ENCODE measurements around the gene MRPL36. TPM values are rescaled to one million over a fixed set of nuclear protein-coding genes. Genes with fewer than 3 reads are reported as not detected.
"Not testable (repeated sequence)": the region's sequence is repeated elsewhere in the genome, so short reads cannot be mapped to it uniquely, and the experiment has no call there.

MRPL36 gene
- total and polyA plus RNA-seq, 3 experiments from 2014 or later: 80.1 to 97.3 (median 95.4) TPM

DNA sequence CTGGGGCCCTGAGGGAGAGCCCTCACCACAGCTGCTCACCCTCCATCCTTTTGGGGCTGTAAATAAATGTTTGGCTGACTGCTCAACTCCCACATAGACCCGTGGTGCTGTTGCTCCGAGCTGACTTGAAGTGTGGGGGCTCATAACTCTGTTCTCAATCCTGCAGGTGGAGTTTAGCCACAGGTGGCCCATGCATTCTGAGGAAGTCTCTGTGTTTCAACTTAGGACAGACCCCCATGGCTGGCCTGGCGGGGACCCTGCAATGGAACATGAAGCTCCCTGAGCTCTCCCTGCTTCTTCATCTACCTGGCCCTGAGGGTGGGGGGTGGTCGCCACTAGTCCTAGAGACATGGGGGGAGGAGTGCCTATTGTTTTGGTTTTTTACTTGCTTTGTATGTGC lies 21.3 kb upstream of the MRPL36 start:
- Histone ChIP-seq H3K4me3 (ENCODE audit: low read length) (no peak overlapping the region), H3K27me3 (ENCODE audit: insufficient read depth, low read length, poor library complexity, severe bottlenecking) (no peaks in the 10 kb centered on the region), H3K9me3 (ENCODE audit: low read length) (no peaks in the 10 kb centered on the region), H3K27ac (ENCODE audit: low read depth, low read length) (no peak overlapping the region), H3K36me3 (ENCODE audit: insufficient read depth, low read length) (peaks cover 13% of the 10 kb centered on the region), H3K4me1 (ENCODE audit: insufficient read depth, low read length) (no peaks in the 10 kb centered on the region)
- DNase-seq: no peak
- Mint-ChIP-seq H3K36me3 (peaks cover 4 to 82% (median 29%) of the 10 kb centered on the region in 3 donors), H3K4me3 (no peak overlapping the region), H3K4me1 (peaks cover 0 to 4% (median 0%) of the 10 kb centered on the region in 3 donors), H3K27ac (peak overlapping the region in 1 of 8 donors; percentile 65), H3K9me3 (no peaks in the 10 kb centered on the region), H3K27me3 (no peaks in the 10 kb centered on the region)
- POLR2A ChIA-PET: no interaction called here
- CTCF ChIA-PET: no interaction called here

DNA sequence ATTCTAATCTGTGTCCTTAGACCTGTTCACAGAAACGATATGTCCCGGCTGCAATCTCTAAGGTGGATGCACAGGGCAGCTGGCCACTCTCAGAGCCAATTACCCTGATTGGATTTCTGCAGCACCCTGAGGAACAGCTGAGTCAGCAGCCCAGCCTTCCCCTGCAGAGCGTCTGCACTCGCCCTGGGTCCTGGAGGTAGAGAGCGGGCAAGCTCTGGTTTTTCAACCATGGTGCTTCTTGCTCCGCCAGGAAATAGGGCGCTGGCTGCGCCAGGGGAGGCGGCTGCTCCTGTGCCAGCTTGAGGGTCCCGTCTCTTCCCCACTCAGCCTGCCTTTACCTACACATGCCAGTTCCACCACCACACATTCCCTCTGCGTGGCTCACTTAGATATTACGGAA lies 20.7 kb upstream of the MRPL36 start:
- Mint-ChIP-seq H3K9me3 (no peaks in the 10 kb centered on the region), H3K4me3 (no peak overlapping the region), H3K4me1 (peaks cover 0 to 4% (median 0%) of the 10 kb centered on the region in 3 donors), H3K27ac (no peak overlapping the region), H3K27me3 (no peaks in the 10 kb centered on the region), H3K36me3 (peaks cover 4 to 82% (median 32%) of the 10 kb centered on the region in 3 donors)
- no peaks in the 10 kb centered on the region for H3K9me3 ChIP-seq (ENCODE audit: low read length)
- no peak overlapping the region for H3K27ac ChIP-seq (ENCODE audit: low read depth, low read length)
- DNase-seq: no peak
- H3K4me3 ChIP-seq (ENCODE audit: low read length): no peak overlapping the region
- CTCF ChIA-PET: no interaction called here
- H3K4me1 ChIP-seq (ENCODE audit: insufficient read depth, low read length): no peaks in the 10 kb centered on the region
- no peaks in the 10 kb centered on the region for H3K27me3 ChIP-seq (ENCODE audit: insufficient read depth, low read length, poor library complexity, severe bottlenecking)
- POLR2A ChIA-PET: no interaction called here
- peaks cover 19% of the 10 kb centered on the region for H3K36me3 ChIP-seq (ENCODE audit: insufficient read depth, low read length)

DNA sequence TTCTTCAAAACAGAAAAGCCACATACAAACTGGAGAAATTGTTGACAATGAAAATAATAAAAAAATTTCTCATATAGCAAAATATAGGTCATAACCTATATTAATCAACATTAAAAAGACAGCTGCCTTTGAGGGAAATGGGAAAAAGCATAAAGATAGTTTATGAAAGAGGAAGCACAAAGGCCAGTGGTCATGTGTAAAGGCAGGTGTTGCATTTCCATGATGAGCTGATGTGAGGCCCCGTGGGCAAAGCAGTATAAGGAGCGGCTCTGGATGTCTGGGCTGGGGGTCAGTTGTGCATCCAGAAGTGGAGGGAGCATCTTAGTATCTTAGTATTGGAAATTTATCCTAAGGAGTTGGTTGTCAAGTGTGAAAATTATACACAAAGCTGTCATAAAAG lies 19.8 kb upstream of the MRPL36 start:
- no peaks in the 10 kb centered on the region for H3K27me3 ChIP-seq (ENCODE audit: insufficient read depth, low read length, poor library complexity, severe bottlenecking)
- no peaks in the 10 kb centered on the region for H3K9me3 ChIP-seq (ENCODE audit: low read length)
- Mint-ChIP-seq H3K27me3 (no peaks in the 10 kb centered on the region), H3K4me3 (no peak overlapping the region), H3K4me1 (peaks cover 0 to 4% (median 0%) of the 10 kb centered on the region in 3 donors), H3K27ac (peak overlapping the region in 1 of 8 donors; percentile 13), H3K9me3 (no peaks in the 10 kb centered on the region), H3K36me3 (peaks cover 4 to 91% (median 36%) of the 10 kb centered on the region in 3 donors)
- H3K4me1 ChIP-seq (ENCODE audit: insufficient read depth, low read length): no peaks in the 10 kb centered on the region
- H3K27ac ChIP-seq (ENCODE audit: low read depth, low read length): no peak overlapping the region
- no peak for DNase-seq
- H3K36me3 ChIP-seq (ENCODE audit: insufficient read depth, low read length): peaks cover 26% of the 10 kb centered on the region
- ChIA-PET CTCF (no interaction called here), POLR2A (no interaction called here)
- H3K4me3 ChIP-seq (ENCODE audit: low read length): no peak overlapping the region

DNA sequence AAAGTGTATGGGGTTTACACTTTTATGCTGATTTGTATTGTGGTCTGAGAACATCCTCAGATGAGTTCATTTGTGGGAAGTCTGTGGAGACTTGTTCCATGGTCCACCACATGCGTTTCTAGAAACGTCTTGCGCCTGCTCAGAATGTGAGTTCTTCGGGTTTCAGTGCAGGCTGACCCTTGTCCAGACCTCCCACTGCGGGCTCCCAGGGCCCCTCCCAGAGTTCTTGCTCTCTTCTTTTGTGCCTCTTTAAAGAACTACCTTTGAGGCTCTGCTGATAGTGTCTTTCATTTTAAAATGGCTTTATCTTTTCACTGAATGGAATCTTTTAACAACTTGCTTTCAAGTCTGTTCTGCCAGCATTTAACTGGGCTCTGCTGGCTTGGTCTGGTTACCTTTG lies 19.1 kb upstream of the MRPL36 start:
- H3K27me3 ChIP-seq (ENCODE audit: insufficient read depth, low read length, poor library complexity, severe bottlenecking): no peaks in the 10 kb centered on the region
- H3K9me3 ChIP-seq (ENCODE audit: low read length): no peaks in the 10 kb centered on the region
- ChIA-PET CTCF (no interaction called here), POLR2A (no interaction called here)
- H3K36me3 ChIP-seq (ENCODE audit: insufficient read depth, low read length): peaks cover 33% of the 10 kb centered on the region
- no peak overlapping the region for H3K4me3 ChIP-seq (ENCODE audit: low read length)
- Mint-ChIP-seq H3K27me3 (no peaks in the 10 kb centered on the region), H3K4me1 (peaks cover 0 to 4% (median 0%) of the 10 kb centered on the region in 3 donors), H3K4me3 (no peak overlapping the region), H3K36me3 (peaks cover 4 to 92% (median 42%) of the 10 kb centered on the region in 3 donors), H3K9me3 (no peaks in the 10 kb centered on the region), H3K27ac (no peak overlapping the region)
- H3K27ac ChIP-seq (ENCODE audit: low read depth, low read length): no peak overlapping the region
- no peaks in the 10 kb centered on the region for H3K4me1 ChIP-seq (ENCODE audit: insufficient read depth, low read length)
- DNase-seq: no peak

DNA sequence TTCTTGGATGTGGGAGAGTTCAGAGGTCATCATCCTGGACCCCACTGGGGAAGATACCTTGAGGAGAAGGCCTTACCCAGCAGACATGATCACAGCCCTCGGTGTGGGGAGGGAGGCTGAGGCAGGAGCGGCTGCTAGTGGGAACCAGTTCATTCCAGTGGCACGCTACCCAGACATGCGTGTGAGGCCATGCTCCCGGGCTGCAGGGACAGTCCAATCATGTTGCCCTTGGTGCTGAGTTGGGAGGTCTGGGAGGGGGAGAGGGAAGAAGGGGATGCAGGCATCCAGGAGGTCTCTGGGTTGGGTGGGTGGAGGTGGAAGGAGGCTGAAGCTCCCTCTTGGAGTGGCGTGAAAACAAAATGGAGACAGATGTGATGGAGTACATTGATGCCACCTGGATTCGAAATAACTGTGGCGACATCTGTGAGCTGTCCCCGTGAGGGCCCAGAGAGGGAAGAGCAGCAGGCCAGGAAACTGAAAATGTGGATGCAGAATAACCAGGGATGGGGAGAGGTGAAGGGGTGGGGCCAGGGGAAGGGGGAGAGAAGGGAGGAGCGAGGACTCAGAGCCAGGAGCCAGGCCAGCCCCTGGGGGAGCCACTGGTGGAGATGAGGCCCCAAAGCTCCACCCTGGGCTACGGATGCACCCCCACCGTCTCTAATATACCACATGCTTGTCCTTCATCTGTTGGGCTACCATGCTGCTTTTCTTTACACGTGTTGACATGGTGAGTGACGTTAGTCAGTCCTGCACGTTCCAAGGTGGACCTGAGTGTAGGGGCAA lies 17.8 kb upstream of the MRPL36 start:
- POLR2A ChIA-PET: no interaction called here
- H3K27me3 ChIP-seq (ENCODE audit: insufficient read depth, low read length, poor library complexity, severe bottlenecking): no peaks in the 10 kb centered on the region
- Mint-ChIP-seq H3K9me3 (no peaks in the 10 kb centered on the region), H3K4me3 (no peak overlapping the region), H3K27ac (peak overlapping the region in 1 of 8 donors; percentile 57), H3K27me3 (no peaks in the 10 kb centered on the region), H3K4me1 (peaks cover 0 to 4% (median 0%) of the 10 kb centered on the region in 3 donors), H3K36me3 (peaks cover 4 to 93% (median 41%) of the 10 kb centered on the region in 3 donors)
- peaks cover 40% of the 10 kb centered on the region for H3K36me3 ChIP-seq (ENCODE audit: insufficient read depth, low read length)
- DNase-seq: peak in 1 of 5 donors; percentile 26
- CTCF ChIA-PET: no interaction called here
- no peak overlapping the region for H3K27ac ChIP-seq (ENCODE audit: low read depth, low read length)
- H3K9me3 ChIP-seq (ENCODE audit: low read length): no peaks in the 10 kb centered on the region
- H3K4me3 ChIP-seq (ENCODE audit: low read length): no peak overlapping the region
- no peaks in the 10 kb centered on the region for H3K4me1 ChIP-seq (ENCODE audit: insufficient read depth, low read length)

DNA sequence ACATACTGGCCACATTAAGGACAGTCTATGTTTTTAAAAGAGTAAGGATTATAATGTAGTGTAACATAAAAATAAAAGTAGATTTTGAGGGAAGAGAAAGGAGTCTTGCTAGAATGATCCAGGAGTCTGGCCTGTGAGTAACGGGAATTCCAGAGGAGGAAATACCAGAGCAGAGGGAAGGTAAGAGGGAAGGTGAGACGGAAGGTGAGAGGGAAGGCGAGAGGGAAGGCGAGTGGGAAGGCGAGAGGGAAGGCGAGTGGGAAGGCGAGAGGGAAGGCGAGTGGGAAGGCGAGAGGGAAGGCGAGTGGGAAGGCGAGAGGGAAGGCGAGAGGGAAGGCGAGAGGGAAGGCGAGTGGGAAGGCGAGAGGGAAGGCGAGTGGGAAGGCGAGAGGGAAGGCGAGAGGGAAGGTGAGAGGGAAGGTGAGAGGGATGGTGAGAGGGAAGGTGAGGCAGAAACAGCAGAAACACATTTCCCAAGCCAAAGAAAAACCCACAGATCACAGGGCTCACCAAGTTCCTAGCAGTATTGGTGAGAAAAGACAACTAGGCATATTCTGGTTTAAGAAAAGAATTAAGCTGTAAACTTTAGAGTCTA lies 17.0 kb upstream of the MRPL36 start:
- H3K4me1 ChIP-seq (ENCODE audit: insufficient read depth, low read length); H3K27ac ChIP-seq (ENCODE audit: low read depth, low read length); H3K9me3 ChIP-seq (ENCODE audit: low read length); H3K27me3 Mint-ChIP-seq; H3K4me3 ChIP-seq (ENCODE audit: low read length); H3K9me3 Mint-ChIP-seq; H3K4me1 Mint-ChIP-seq; H3K4me3 Mint-ChIP-seq; DNase-seq; CTCF ChIA-PET; H3K27me3 ChIP-seq (ENCODE audit: insufficient read depth, low read length, poor library complexity, severe bottlenecking); POLR2A ChIA-PET: not testable (repeated sequence)
- Mint-ChIP-seq H3K36me3 (peaks cover 4 to 96% (median 42%) of the 10 kb centered on the region in 3 donors), H3K27ac (peak overlapping the region in 2 of 8 donors; percentile 23 to 57)
- peaks cover 48% of the 10 kb centered on the region for H3K36me3 ChIP-seq (ENCODE audit: insufficient read depth, low read length)

DNA sequence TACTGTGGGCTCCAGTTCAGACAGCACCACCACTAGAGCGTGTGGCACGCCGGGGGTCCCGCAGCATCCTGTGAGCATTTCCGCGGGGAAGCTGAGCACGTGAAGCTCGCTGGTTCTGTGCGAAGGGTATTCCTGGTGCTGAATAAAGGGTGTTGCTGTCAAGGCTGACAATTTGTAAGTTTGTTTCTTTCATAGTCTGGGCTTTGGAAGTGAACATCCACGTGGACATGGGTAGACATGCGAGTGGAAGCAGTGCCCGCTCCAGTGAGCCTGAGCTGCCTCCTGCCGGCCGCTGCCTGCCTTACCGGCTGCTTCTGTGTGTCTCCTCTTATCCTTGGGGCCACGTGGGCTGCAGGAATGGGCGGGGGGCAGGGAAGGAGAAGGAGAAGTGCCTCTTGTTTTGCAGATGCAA lies 16.2 kb upstream of the MRPL36 start:
- Histone ChIP-seq H3K4me3 (ENCODE audit: low read length) (no peak overlapping the region), H3K4me1 (ENCODE audit: insufficient read depth, low read length) (no peaks in the 10 kb centered on the region), H3K9me3 (ENCODE audit: low read length) (no peaks in the 10 kb centered on the region), H3K27ac (ENCODE audit: low read depth, low read length) (no peak overlapping the region), H3K27me3 (ENCODE audit: insufficient read depth, low read length, poor library complexity, severe bottlenecking) (no peaks in the 10 kb centered on the region), H3K36me3 (ENCODE audit: insufficient read depth, low read length) (peaks cover 50% of the 10 kb centered on the region)
- no peaks in the 10 kb centered on the region for H3K9me3 Mint-ChIP-seq
- H3K4me1 Mint-ChIP-seq: peaks cover 4 to 8% (median 5%) of the 10 kb centered on the region in 3 donors
- no peak overlapping the region for H3K27ac Mint-ChIP-seq
- H3K36me3 Mint-ChIP-seq: peaks cover 4 to 95% (median 42%) of the 10 kb centered on the region in 3 donors
- ChIA-PET POLR2A (no interaction called here), CTCF (no interaction called here)
- no peaks in the 10 kb centered on the region for H3K27me3 Mint-ChIP-seq
- peak in 1 of 5 donors; percentile 17 for DNase-seq
- H3K4me3 Mint-ChIP-seq: no peak overlapping the region

DNA sequence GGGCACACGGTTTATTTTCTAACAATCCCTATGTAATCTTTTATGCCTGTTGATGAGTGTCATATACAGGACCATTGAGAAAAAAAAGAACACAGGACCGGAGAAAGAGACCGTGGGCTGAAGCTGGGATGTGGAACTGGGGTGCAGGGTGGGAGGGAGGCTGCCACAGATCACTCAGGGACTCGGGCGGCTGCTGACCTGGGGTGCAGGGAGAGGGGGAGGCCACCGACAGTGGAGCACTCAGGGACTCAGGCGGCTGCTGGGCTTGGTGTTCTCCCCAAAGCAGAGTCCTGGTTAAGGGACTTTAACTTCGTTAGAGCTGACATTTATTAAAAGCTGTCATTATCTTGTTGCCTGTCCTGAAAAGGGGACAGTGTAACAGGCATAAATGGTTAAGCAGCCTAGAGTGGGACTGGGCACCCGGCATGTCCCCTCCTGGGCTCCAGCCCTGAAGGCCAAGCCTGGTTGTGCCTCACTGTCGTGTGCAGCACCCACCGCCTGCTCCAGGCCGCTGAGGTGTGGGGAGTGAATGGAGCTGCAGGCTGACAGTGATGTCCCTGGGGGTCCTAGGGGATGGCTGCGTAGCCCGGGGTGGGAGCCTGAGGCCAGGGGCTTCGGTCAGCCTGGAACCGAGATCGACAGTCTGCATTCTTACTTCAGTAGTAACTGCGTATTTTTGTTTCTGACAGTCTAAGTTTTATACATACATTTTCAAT lies 15.6 kb upstream of the MRPL36 start:
- Mint-ChIP-seq H3K4me3 (no peak overlapping the region), H3K4me1 (peaks cover 8 to 11% (median 9%) of the 10 kb centered on the region in 3 donors), H3K27me3 (no peaks in the 10 kb centered on the region), H3K9me3 (no peaks in the 10 kb centered on the region), H3K36me3 (peaks cover 4 to 95% (median 47%) of the 10 kb centered on the region in 3 donors), H3K27ac (no peak overlapping the region)
- Histone ChIP-seq H3K27ac (ENCODE audit: low read depth, low read length) (no peak overlapping the region), H3K27me3 (ENCODE audit: insufficient read depth, low read length, poor library complexity, severe bottlenecking) (no peaks in the 10 kb centered on the region), H3K36me3 (ENCODE audit: insufficient read depth, low read length) (peaks cover 50% of the 10 kb centered on the region), H3K4me1 (ENCODE audit: insufficient read depth, low read length) (no peaks in the 10 kb centered on the region), H3K4me3 (ENCODE audit: low read length) (no peak overlapping the region), H3K9me3 (ENCODE audit: low read length) (no peaks in the 10 kb centered on the region)
- DNase-seq: peak in 1 of 5 donors; percentile 3
- ChIA-PET POLR2A (no interaction called here), CTCF (no interaction called here)

Data from CD8-positive, alpha-beta memory T cell (primary cell).